OCI-LY3 (cell line): ENCODE data around the gene GAS5.

Experiments
- EZH2phosphoT487 ChIP-seq: fragments of 200-600 bp; shearing (Covaris generic); IDR thresholded peaks from 2 replicates; pipeline ENCODE4 v1.6.1; 2018; ENCODE audit warnings: antibody characterized with exemption, mixed run types, low read depth
- TF ChIP-seq, protein P1 (sequence below): fragments of 200-600, 300-600 bp; sonication (generic); IDR thresholded peaks from 2 replicates; pipeline ENCODE4 v1.5.1; 2014; ENCODE audit warnings: antibody characterized with exemption, low read length, low read depth

DNA sequence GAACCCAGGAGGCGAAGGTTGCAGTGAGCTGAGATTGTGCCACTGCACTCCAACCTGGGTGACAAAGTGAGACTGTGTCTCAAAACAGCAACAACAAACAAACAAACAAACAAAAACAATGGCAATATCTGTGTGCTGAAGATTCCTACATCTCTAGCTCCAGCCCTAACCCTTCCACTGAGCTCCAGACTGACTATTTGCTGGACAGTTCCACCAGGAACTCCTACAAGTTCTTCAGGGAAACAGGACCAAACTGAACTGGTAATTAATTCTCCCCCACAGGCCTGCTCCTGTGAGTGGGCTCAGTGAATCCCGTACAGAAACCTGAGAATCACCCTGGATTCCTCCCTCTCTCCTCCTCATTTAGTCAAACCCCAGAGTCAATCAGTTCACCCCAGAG, 47.8 kb upstream of the GAS5 start:
- TF ChIP-seq, protein P1, sequence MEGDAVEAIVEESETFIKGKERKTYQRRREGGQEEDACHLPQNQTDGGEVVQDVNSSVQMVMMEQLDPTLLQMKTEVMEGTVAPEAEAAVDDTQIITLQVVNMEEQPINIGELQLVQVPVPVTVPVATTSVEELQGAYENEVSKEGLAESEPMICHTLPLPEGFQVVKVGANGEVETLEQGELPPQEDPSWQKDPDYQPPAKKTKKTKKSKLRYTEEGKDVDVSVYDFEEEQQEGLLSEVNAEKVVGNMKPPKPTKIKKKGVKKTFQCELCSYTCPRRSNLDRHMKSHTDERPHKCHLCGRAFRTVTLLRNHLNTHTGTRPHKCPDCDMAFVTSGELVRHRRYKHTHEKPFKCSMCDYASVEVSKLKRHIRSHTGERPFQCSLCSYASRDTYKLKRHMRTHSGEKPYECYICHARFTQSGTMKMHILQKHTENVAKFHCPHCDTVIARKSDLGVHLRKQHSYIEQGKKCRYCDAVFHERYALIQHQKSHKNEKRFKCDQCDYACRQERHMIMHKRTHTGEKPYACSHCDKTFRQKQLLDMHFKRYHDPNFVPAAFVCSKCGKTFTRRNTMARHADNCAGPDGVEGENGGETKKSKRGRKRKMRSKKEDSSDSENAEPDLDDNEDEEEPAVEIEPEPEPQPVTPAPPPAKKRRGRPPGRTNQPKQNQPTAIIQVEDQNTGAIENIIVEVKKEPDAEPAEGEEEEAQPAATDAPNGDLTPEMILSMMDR = no peak
- no peak for TF ChIP-seq EZH2phosphoT487
